Measurements from ENCODE around the gene CLTA.

Gene CLTA

GRCh38 chr9:36164989-36165388 lies 25.7 kb upstream of the CLTA start:
- no peak for TF ChIP-seq CTCF (IDR thresholded peaks at IDR 0.05; ENCODE audit: low read depth, low read length)
- no peak overlapping the region for H3K4me3 ChIP-seq (ENCODE audit: low read depth, low read length)

- H3K4me3 ChIP-seq (ENCODE audit: low read depth, low read length) = no peak overlapping the region
- no peak for TF ChIP-seq CTCF (IDR thresholded peaks at IDR 0.05; ENCODE audit: low read depth, low read length)
Measured at GRCh38 chr9:36165826-36166167, 24.9 kb upstream of the CLTA start.

- peak; percentile 79 for TF ChIP-seq CTCF (IDR thresholded peaks at IDR 0.05; ENCODE audit: low read depth, low read length)
- H3K4me3 ChIP-seq (ENCODE audit: low read depth, low read length) = peak overlapping the region; percentile 36
Measured at GRCh38 chr9:36166168-36166927, 24.4 kb upstream of the CLTA start.

GRCh38 chr9:36169166-36169565 lies 21.6 kb upstream of the CLTA start, which contains the start of gene CCIN:
Gene CCIN, plus strand, starts transcription at chr9:36169388. Its CDS starts 115 bp downstream, at chr9:36169503.
- no peak within 1 kb of the TSS for H3K4me3 ChIP-seq (ENCODE audit: low read depth, low read length)
- no peak for TF ChIP-seq CTCF (IDR thresholded peaks at IDR 0.05; ENCODE audit: low read depth, low read length)

GRCh38 chr9:36169708-36170107 lies 21.0 kb upstream of the CLTA start:
- H3K4me3 ChIP-seq (ENCODE audit: low read depth, low read length) = no peak overlapping the region
- TF ChIP-seq CTCF (IDR thresholded peaks at IDR 0.05; ENCODE audit: low read depth, low read length) = no peak

- TF ChIP-seq CTCF (IDR thresholded peaks at IDR 0.05; ENCODE audit: low read depth, low read length) = no peak
Measured at GRCh38 chr9:36170531-36170930, 20.2 kb upstream of the CLTA start.

GRCh38 chr9:36173861-36174260 lies 16.9 kb upstream of the CLTA start:
- H3K4me3 ChIP-seq (ENCODE audit: low read depth, low read length) = no peak overlapping the region
- TF ChIP-seq CTCF (IDR thresholded peaks at IDR 0.05; ENCODE audit: low read depth, low read length) = no peak

More at GRCh38 chr9:36170531-36170930, 20.2 kb upstream of the CLTA start:
- H3K4me3 ChIP-seq (ENCODE audit: low read depth, low read length) = no peak overlapping the region
